Esophagus squamous epithelium (tissue), 4 donors: Measurements from ENCODE around the gene PDE7B.
"Not testable (repeated sequence)": the region's sequence is repeated elsewhere in the genome, so short reads cannot be mapped to it uniquely, and the experiment has no call there.

Experiments used
- POLR2A ChIP-seq, 4 donors: fragments of 450-650 bp; IDR thresholded peaks; one replicate each; pipeline ENCODE4 v1.6.1; 2017; ENCODE audit warnings: antibody characterized with exemption in 4 of 4, mild to moderate bottlenecking in 4 of 4, moderate library complexity in 3 of 4
- TF ChIP-seq, protein P1 (sequence below), 6 experiments: fragments of 450-650 bp in 4 of 6; fragments of 200-600 bp in 2 of 6; sonication (generic) in 2 of 6; IDR thresholded peaks; one replicate each; pipeline ENCODE4 v1.5.1; 2016 to 2019; ENCODE audit warnings: antibody characterized with exemption in 6 of 6, mild to moderate bottlenecking in 4 of 6, moderate library complexity in 4 of 6

DNA sequence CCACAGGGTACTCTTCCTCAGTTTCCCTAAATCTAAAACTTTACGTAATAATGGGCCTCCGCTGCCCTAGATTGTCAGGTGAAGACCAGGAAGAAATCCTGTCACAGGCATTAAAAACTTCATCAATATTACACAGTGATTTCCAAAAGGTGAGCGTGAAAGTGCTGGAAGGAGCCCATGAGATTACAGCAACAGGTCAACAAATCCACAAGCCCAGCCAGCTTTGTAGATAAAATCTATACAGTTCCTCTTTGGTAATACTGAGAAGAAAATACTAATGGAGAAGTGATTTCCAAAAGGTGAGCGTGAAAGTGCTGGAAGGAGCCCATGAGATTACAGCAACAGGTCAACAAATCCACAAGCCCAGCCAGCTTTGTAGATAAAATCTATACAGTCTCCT is 254.3 kb downstream of the PDE7B start:
- TF ChIP-seq, protein P1, sequence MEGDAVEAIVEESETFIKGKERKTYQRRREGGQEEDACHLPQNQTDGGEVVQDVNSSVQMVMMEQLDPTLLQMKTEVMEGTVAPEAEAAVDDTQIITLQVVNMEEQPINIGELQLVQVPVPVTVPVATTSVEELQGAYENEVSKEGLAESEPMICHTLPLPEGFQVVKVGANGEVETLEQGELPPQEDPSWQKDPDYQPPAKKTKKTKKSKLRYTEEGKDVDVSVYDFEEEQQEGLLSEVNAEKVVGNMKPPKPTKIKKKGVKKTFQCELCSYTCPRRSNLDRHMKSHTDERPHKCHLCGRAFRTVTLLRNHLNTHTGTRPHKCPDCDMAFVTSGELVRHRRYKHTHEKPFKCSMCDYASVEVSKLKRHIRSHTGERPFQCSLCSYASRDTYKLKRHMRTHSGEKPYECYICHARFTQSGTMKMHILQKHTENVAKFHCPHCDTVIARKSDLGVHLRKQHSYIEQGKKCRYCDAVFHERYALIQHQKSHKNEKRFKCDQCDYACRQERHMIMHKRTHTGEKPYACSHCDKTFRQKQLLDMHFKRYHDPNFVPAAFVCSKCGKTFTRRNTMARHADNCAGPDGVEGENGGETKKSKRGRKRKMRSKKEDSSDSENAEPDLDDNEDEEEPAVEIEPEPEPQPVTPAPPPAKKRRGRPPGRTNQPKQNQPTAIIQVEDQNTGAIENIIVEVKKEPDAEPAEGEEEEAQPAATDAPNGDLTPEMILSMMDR (IDR thresholded peaks at IDR 0.05): not testable (repeated sequence)
- not testable (repeated sequence) for TF ChIP-seq POLR2A (IDR thresholded peaks at IDR 0.05)
